ENCODE data around the gene C20orf204.

The C20orf204 gene

DNA sequence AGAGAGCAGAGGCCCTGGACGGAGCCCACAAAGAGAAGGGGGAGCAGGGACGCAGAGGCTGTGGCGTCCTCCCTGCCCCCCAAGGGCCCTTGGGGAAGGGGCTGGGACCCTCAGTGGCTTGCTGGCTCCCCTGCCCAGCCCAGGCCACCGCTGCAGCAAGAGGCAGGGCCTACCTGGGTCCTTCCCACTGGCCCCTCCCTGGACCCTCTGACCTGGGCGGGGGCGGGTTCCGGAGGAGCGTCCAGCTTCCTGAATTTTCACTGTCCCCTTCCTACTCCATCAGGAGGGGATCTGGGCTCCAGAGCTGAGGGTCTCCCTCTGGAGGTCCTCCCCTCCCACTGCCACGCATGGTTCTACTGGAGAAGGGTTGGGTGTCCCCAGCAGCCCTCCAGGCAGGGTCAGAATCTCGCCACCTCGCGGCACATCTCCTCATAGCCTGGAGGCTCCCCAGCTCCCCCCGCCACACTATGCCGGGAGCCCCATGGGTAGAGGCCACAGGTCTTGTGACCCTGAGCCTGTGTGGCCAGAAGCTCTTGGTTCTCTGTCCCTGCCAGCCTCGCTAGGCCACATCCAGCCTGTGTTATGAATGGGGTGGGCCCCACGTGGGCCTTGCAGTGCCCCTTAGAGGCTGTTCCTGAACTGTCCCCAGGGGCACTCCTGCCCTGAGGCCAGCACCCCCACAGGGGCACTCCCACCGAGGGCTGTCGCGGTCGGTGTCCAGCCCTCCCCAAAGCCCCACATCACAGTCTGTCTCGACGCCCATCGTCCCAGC lies 14.5 kb downstream of the C20orf204 start:
- peaks cover 35% of the 10 kb centered on the region for H3K4me1 ChIP-seq (ENCODE audit: insufficient read depth, insufficient read length)
- no peak for TF ChIP-seq ZNF274 (IDR thresholded peaks at IDR 0.05; ENCODE audit: low read depth, low read length)
- TF ChIP-seq YY1 (IDR thresholded peaks at IDR 0.05; ENCODE audit: insufficient read depth, insufficient read length): no peak
- no peak for TF ChIP-seq SUZ12 (IDR thresholded peaks at IDR 0.05; ENCODE audit: extremely low read depth, insufficient read depth, insufficient read length)

DNA sequence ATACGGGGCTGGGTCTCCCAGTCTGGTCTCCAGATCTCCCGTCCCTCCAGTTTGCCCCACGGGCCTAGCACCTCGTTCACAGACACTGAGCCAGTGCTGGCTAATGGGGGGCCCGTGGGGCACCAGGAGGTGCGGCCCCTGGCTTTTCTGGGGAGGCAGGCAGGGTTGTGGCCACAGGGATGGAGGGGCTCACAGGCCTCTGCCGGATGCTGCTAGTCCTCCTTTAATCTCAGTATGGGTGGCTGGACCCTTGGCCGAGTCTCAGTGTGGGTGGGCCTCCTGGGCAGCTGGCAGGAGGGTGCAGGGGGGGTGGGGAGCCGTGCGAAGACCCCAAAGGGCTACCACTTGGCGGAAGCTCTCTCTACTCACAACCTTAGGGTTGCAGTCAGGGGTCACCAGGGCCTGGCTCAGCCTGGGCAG lies 15.1 kb downstream of the C20orf204 start:
- H3K27me3 ChIP-seq (ENCODE audit: insufficient read depth, insufficient read length): peaks cover 33% of the 10 kb centered on the region
- TF ChIP-seq YY1 (IDR thresholded peaks at IDR 0.05; ENCODE audit: insufficient read depth, insufficient read length) (no peak), SUZ12 (IDR thresholded peaks at IDR 0.05; ENCODE audit: extremely low read depth, insufficient read depth, insufficient read length) (no peak), ZNF274 (IDR thresholded peaks at IDR 0.05; ENCODE audit: low read depth, low read length) (no peak)

More for the DNA sequence above, 14.5 kb downstream of the C20orf204 start:
- peaks cover 3% of the 10 kb centered on the region for H3K36me3 ChIP-seq (ENCODE audit: insufficient read depth, insufficient read length, low read length)
- peaks cover 38% of the 10 kb centered on the region for H3K27me3 ChIP-seq (ENCODE audit: insufficient read depth, insufficient read length)
- H3K9ac ChIP-seq (ENCODE audit: insufficient read length, low read depth): peak overlapping the region; percentile 45
- no peak for DNase-seq (ENCODE audit: low read depth, low spot score)
- H3K9me3 ChIP-seq (ENCODE audit: insufficient read depth, low read length): no peaks in the 10 kb centered on the region
- H3K4me3 ChIP-seq (ENCODE audit: insufficient read length, low read depth): no peak overlapping the region

DNA sequence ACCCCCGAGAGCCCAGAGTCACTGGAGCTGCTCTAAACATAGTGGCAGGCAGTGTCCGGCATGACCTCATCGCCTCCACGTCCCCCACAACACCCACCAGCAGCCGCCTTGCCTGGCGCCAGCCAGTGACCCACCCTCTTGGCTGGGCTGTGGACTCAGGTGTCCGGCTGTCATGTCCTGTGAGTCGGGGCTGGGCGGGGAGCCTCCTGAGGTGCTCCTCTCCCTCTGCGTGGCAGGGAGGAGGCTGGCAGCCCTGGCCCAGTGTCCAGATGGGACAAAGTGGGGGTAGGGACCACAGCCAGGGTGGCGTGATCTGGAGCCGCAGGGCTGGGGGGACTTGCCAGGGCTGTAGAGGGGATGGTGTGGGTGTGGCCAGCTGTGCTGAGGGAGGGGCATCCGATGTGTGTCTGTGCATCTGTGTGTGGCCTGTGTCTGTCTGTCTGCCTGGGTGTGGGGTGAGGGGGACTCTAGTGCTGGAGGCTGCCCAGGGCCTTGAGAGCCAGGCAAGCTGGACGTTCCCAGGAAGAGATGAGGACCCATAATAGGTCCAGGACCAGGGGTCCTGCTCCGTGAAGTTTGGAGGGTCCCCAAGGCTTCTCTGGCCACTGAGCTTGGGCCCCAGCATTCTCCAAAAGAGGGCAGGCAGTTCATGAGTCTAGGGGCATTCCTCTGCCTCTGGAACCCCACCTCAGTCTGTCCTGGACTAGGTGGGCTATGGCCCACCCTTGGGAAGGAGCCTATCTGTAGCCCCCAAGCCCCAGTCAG lies 15.8 kb downstream of the C20orf204 start:
- Histone ChIP-seq H3K36me3 (ENCODE audit: insufficient read depth, insufficient read length, low read length) (peaks cover 3% of the 10 kb centered on the region), H3K9me3 (ENCODE audit: insufficient read depth, low read length) (no peaks in the 10 kb centered on the region), H3K9ac (ENCODE audit: insufficient read length, low read depth) (peak overlapping the region; percentile 21), H3K4me3 (ENCODE audit: insufficient read length, low read depth) (no peak overlapping the region), H3K4me1 (ENCODE audit: insufficient read depth, insufficient read length) (peaks cover 43% of the 10 kb centered on the region), H3K27me3 (ENCODE audit: insufficient read depth, insufficient read length) (peaks cover 29% of the 10 kb centered on the region)
- TF ChIP-seq SUZ12 (IDR thresholded peaks at IDR 0.05; ENCODE audit: extremely low read depth, insufficient read depth, insufficient read length) (no peak), YY1 (IDR thresholded peaks at IDR 0.05; ENCODE audit: insufficient read depth, insufficient read length) (no peak), ZNF274 (IDR thresholded peaks at IDR 0.05; ENCODE audit: low read depth, low read length) (no peak)
- DNase-seq (ENCODE audit: low read depth, low spot score): no peak

More for the DNA sequence above, 15.1 kb downstream of the C20orf204 start:
- peaks cover 3% of the 10 kb centered on the region for H3K36me3 ChIP-seq (ENCODE audit: insufficient read depth, insufficient read length, low read length)
- H3K9me3 ChIP-seq (ENCODE audit: insufficient read depth, low read length): no peaks in the 10 kb centered on the region
- H3K9ac ChIP-seq (ENCODE audit: insufficient read length, low read depth): no peak overlapping the region
- H3K4me1 ChIP-seq (ENCODE audit: insufficient read depth, insufficient read length): peaks cover 36% of the 10 kb centered on the region
- no peak overlapping the region for H3K4me3 ChIP-seq (ENCODE audit: insufficient read length, low read depth)
- DNase-seq (ENCODE audit: low read depth, low spot score): no peak

DNA sequence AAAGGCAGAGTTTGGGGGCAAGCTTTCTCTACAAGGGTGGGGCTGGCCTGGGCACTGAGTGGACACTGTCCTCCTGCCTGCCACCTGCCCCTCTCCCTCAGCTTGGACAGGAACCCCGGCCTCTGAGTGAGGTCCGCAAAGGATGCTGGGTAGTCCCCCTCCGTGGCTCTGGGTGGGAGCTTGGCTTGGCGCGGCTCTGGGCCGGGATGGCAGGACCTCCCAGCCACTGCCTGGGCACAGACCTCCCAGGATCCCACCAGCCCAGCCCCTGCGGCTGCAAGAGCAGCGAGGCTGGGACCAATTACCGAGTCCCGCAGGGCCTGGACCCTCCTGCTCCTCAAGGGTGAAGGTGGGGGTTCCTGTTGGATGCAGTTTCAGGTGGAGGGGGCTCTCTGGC lies 16.3 kb downstream of the C20orf204 start:
- H3K4me1 ChIP-seq (ENCODE audit: insufficient read depth, insufficient read length): peaks cover 48% of the 10 kb centered on the region
- H3K9me3 ChIP-seq (ENCODE audit: insufficient read depth, low read length): no peaks in the 10 kb centered on the region
- no peaks in the 10 kb centered on the region for H3K36me3 ChIP-seq (ENCODE audit: insufficient read depth, insufficient read length, low read length)
- peaks cover 23% of the 10 kb centered on the region for H3K27me3 ChIP-seq (ENCODE audit: insufficient read depth, insufficient read length)
- no peak overlapping the region for H3K9ac ChIP-seq (ENCODE audit: insufficient read length, low read depth)
- H3K4me3 ChIP-seq (ENCODE audit: insufficient read length, low read depth): no peak overlapping the region
- DNase-seq (ENCODE audit: low read depth, low spot score): no peak
- TF ChIP-seq YY1 (IDR thresholded peaks at IDR 0.05; ENCODE audit: insufficient read depth, insufficient read length): no peak
- no peak for TF ChIP-seq ZNF274 (IDR thresholded peaks at IDR 0.05; ENCODE audit: low read depth, low read length)
- no peak for TF ChIP-seq SUZ12 (IDR thresholded peaks at IDR 0.05; ENCODE audit: extremely low read depth, insufficient read depth, insufficient read length)

- Histone ChIP-seq H3K4me3 (ENCODE audit: insufficient read length, low read depth) (no peak overlapping the region), H3K4me1 (ENCODE audit: insufficient read depth, insufficient read length) (peaks cover 50% of the 10 kb centered on the region), H3K36me3 (ENCODE audit: insufficient read depth, insufficient read length, low read length) (no peaks in the 10 kb centered on the region), H3K9me3 (ENCODE audit: insufficient read depth, low read length) (no peaks in the 10 kb centered on the region), H3K27me3 (ENCODE audit: insufficient read depth, insufficient read length) (peaks cover 14% of the 10 kb centered on the region), H3K9ac (ENCODE audit: insufficient read length, low read depth) (no peak overlapping the region)
- no peak for TF ChIP-seq YY1 (IDR thresholded peaks at IDR 0.05; ENCODE audit: insufficient read depth, insufficient read length)
- TF ChIP-seq SUZ12 (IDR thresholded peaks at IDR 0.05; ENCODE audit: extremely low read depth, insufficient read depth, insufficient read length): no peak
- TF ChIP-seq ZNF274 (IDR thresholded peaks at IDR 0.05; ENCODE audit: low read depth, low read length): no peak
- no peak for DNase-seq (ENCODE audit: low read depth, low spot score)
Observed at GRCh38 chr20:64052987-64053840, 17.2 kb downstream of the C20orf204 start.

GRCh38 chr20:64053841-64054661 lies 18.1 kb downstream of the C20orf204 start:
- peak overlapping the region; percentile 47 for H3K9ac ChIP-seq (ENCODE audit: insufficient read length, low read depth)
- H3K9me3 ChIP-seq (ENCODE audit: insufficient read depth, low read length): no peaks in the 10 kb centered on the region
- no peaks in the 10 kb centered on the region for H3K36me3 ChIP-seq (ENCODE audit: insufficient read depth, insufficient read length, low read length)
- no peak overlapping the region for H3K4me3 ChIP-seq (ENCODE audit: insufficient read length, low read depth)
- H3K27me3 ChIP-seq (ENCODE audit: insufficient read depth, insufficient read length): peaks cover 8% of the 10 kb centered on the region
- no peak for DNase-seq (ENCODE audit: low read depth, low spot score)
- H3K4me1 ChIP-seq (ENCODE audit: insufficient read depth, insufficient read length): peaks cover 51% of the 10 kb centered on the region
- no peak for TF ChIP-seq YY1 (IDR thresholded peaks at IDR 0.05; ENCODE audit: insufficient read depth, insufficient read length)
- TF ChIP-seq SUZ12 (IDR thresholded peaks at IDR 0.05; ENCODE audit: extremely low read depth, insufficient read depth, insufficient read length): no peak
- TF ChIP-seq ZNF274 (IDR thresholded peaks at IDR 0.05; ENCODE audit: low read depth, low read length): no peak

All from NT2/D1 (cell line).